ENCODE data around the gene FGD6.

The FGD6 gene

DNA sequence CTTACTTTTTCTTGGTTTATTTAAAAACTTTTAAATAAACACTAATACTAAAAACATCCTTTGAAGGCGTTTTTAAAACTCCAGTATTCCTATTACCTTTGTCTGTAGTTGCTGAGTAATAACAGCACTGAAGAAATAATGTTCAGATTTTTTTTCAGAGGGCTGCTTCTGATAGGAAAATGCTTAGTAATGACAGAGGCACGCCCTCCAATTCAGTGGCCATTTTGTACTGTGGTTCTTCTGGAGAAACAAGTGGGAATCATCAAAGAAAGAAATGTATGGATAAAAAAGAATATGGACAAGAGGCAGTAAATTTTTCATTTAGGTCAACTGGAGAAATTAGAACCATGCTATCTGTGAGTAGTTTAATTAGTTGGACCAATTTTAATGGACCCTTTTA lies 13.9 kb upstream of the FGD6 start:
- FAIRE-seq: no peak

DNA sequence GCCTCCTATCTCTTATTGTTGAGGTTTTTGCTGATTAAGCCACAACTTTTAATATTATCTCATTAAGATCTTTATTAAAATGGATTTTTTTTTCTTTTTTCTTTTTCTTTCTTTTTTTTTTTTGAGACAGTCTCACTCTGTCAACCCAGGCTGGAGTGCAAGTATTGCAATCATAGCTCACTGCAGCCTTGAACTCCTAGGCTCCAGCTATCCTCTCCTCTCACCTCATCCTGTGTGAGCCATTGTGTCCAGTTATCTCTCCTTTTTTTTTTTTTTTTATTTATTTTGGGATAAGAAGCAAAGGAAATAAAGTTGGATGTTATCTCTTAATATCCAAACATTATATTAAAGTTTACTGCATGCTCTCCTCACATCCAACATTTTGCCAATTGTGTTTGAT lies 13.0 kb upstream of the FGD6 start:
- no peak for FAIRE-seq

DNA sequence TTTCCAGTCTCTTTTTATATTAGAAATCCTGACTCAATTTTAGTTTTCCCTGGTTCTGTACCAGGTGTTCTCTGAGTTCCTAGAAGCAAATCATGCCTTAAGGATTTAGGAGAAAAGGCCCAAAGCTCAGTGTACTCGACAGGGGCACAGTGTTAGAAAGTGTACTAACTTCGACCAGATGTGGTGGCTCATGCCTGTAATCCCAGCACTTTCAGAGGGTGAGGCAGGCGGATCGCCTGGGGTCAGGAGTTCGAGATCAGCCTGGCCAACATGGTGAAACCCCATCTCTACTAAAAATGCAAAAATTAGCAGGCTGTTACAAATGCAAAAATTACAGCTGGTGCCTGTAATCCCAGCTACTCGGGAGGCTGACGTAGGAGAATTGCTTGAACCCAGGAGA lies 12.4 kb upstream of the FGD6 start:
- no peak for FAIRE-seq

DNA sequence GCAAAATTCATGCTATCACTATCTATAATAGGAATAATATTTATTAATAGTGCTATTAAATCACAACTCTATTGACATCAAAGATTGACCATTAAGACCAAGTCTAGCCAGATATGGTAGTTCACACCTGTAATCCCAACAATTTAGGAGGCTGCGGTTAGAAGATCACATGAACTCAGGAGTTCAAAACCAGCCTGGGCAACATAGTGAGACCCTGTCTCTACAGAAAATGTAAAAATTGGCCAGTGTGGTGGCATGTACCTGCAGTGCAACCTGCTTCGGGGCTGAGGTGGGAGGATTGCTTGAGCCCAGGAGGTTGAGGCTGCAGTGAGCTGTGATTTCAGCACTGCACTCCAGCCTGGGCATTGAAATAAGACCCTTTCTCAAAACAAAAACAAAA lies 11.3 kb upstream of the FGD6 start:
- no peak for FAIRE-seq

DNA sequence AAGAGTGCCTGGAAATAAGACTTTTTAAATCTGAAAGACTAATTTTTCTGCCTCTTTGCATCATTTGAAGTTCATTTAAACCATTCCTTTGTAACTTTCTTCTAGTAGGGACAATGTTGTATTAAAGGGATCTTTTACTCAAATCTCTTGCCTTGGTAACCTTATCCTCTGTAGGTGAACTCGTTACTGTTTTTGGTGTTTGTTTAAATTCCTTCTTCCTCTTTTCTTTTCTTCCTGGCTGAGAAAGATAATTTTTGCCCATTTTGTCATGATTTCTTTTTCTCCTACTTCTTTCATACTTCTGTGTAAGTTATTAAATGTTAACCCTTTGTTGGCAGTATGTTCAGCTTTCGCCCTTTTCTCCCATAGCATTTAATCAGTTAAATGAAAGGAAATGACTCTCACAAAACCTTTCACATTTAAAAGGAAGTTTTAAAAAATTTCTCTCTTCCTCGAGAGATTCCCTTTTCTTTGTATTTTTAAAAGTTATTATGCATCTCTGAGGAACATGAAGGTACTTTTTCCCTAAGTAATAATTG lies 10.6 kb upstream of the FGD6 start:
- FAIRE-seq: no peak

DNA sequence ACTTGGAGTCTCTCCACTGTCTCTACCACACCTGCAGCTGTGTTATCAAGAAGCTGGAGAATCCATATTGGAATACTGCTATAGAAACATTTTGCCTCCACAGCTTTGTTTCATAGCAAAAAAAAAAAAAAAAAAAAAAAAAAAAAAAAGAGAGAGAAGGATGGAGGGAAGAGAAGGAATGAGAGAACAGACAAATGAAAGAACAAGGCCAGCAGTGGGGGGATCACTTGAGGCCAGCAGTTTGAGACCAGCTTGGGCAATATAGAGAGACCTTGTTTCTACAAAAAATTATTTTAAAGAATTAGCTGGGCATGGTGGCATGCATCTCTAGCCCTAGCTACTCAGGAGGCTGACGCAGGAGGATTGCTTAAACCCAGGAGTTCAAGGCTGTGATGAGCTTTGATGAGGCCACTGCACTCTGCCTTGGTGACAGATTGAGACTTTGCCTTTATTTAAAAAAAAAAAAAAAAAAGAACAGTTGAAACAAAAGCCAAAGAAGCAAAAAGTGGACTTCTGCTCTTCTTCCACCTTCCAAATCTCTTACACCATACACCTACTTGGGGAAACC lies 8.5 kb upstream of the FGD6 start:
- no peak for FAIRE-seq

DNA sequence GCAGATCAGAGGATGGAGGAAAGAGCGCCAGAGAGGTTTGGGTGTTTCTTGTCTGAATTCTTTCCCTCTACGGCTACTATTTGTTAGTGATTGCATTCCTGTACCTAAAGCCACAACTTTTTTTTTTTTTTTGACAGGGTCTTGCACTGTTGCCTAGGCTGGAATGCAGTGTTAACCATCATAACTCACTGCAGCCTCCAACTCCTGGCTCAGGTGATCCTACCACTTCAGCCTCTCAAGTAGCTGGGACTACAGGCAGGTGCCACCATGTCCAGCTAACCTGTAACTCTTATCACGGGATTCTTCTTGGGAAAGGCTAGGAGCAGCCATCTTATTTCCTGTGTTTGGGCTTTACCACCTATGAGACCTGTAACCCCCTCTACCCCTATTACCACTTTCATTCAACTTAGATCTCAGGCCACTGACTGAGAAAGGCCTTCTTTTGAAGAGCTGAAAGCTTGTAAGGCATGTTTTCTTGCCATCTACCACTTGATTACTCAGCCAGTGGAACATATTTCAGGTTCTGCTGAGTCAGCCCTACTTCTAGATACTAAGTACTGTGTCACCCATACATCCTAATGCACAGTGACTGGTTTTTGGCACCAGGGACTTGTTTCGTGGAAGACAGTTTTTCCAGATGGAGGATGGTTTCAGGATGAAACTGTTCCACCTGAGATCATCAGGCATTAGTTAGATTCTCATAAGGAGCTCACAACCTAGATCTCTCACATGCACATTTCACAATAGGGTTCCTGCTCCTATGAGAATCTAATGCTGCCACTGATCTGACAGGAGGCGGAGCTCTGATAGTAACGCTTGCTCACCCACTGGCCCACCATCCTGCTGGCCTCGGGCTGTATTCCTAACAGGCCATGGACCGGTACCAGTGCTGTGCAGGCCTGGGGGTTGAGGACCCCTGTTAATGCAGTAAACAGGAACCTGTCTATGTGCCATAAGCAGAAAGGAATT lies 7.2 kb upstream of the FGD6 start:
- FAIRE-seq: no peak

DNA sequence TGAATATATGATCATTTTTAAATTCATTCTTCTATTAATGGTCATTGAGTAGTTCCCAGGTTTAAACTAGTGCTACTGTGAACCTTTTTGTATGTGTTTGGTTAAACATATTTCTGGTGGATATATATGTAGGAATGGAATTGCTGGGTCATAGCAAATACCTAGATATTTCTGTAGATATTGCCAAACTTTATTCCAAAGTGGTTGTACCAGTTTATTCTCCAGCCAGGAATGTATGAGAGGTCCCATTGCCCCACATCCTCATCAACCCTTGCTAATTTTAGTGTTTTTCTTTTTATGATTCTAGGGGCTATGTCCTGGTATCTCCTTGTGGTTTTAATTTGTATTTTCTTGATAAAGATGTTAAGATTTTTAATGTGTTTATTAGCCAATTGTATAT lies 3.5 kb upstream of the FGD6 start:
- no peak for FAIRE-seq

DNA sequence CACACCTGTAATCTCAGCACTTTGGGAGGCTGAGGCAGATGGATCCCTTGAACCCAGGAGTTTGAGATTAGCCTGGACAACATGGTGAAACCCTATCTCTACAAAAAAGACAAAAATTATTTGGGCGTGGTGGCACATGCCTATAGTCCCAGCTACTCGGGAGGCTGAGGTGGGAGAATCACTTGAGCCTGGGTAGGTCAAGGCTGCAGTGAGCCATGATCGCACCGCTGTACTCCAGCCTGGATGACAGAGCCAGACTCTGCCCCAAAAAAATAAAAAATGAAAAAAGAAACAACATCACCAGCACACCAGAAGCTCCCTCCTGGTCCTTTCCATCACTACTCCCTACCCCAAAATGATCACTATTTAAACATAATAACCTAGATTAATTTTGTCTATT lies 2.9 kb upstream of the FGD6 start:
- FAIRE-seq: no peak

DNA sequence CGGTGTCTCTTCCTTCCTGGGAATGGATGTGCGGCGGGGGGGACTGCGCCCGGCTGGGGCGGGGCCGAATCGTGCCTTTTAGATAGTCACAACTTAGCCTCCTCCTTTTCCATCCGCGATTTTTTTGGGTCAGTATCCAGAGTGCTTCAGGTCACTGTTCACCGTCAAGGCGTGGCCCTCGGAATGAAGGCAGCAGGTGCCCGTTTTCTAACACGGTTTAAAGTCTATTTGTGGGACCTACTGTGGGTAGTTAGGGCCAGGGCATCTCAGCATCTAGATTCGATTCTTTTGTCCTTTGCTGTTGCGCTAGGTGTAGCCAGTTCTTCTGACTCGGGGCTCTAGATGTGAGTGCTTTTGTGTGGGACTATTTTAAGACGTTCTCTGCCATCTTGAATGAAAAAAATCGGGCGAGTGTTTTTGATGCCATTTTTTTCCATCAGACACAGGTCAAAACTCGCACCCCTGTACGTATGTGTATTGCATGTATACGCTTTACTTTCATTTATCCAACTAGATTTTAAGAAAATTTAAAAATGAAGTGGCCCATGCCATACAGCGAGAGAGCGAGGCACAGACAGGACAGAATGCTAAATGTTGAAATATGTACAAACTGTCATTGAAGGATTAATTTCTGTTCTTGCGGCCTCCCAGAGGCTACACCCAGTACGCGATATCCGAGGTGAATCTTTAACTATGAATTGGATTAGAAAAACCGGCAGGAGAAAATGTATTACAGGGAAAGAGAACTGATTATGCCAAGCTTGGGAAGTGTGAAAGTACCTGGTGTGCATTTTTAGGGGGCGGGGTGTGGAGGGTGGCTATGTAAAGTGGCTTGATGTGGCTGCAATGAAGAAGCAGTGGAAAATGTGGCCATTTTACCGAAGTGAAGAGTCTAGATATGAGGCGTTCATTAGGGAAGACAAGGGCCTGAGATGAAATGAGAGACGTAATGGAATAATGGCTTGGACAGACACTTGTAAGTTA lies 1.2 kb upstream of the FGD6 start:
- no peak for FAIRE-seq

DNA sequence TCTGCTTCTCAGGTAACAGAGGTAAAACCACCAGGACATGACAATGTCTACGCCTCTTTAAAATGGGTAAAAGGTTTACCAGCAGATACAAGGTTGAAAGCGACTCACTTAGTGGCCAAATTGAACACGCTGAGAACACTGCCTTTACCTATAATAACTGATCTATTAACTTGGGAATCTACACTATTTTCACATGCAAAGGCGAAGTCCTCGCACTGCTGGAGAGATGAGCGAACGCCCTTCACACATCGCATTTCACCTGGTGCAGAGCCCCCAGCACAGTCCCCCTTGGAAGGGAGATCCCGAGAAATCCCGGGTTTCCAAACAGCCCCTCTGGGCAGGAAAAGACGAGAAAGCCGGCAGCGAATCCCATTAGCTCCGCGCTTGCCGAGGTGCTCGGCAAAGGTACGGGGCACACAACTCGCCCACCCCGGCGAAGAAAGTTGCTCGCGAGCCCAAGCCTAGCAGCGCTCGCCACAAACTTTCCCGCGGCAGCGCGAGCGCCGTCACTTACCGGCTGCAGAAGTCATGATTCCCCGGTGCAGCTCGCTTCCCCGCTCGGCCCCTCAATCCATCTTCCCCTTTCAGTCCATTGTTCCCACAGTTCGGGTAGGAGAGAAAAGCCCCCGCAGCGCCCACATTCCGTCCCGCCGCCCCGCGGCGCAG lies 423 bp downstream of the FGD6 start:
- no peak for FAIRE-seq

DNA sequence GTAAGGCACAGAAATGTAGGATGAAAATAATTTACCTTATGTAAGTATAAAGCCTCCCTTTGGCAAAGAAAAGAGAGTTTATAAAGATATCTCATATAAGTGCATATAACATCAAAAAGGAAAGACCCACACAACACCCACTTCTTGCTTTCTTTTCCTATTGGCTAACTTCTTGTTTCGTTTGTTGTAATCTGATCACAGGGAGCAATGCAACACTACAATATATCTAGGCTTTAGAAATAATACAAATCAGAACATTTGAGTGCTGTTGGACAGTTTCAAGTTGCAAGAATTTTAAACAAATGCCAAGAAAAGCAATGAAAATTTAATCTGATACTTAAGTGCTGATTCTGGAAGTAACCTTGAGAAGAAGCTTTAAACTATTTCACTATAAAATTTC lies 1.3 kb downstream of the FGD6 start:
- FAIRE-seq: no peak

DNA sequence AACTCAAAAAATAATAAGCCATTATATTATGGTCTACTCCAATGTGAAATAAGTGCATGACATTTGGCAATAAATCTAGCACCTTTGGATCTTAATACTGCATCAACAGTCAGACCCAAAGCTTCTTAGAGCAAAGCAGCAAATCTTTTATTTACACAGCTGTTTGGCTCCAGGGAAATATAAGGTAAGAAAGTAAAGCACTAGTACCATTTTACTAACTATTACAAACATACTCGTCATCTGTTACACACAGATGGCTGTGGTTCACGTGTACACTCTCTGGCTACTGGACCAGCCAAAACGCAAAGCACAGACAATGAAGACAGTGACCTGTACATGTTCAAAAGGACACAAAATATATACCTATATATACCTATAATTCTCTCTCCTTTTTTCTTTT lies 2.8 kb downstream of the FGD6 start:
- no peak for FAIRE-seq

DNA sequence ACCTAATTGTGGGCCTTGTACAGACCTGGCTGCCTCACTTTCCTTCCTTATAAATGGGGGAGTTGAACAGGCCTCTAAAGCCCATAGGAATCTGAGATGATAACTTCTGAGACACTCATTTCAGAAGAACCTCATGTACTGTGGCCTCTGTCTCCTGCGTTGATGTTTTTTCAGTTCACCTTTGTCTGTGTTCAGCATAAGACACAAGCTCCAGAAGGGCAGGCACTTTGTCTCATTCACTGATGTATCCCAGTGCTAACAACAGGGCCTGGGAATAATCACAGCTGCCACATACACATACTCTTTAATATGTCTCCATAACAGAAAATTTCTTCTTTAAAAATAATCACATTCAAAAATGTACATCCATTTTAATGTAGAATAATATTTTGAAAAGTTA lies 3.3 kb downstream of the FGD6 start:
- FAIRE-seq: no peak

DNA sequence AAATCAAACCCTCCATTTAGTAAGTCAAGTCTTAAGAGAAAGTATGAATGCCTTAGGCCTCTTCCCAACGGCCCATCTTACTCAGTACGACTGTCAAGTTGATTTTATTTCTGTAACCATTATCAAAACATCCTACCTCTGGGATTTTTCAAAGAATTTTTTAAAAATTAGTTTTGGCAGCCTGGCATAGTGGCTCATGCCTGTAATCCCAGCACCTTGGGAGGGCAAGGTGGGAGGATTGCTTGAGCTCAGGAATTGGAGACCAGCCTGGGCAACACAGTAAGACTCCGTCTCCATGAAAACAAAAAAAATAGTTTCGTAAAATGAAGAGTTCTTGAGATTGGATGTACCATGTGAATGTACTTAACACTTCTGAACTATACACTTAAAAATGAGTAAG lies 4.1 kb downstream of the FGD6 start:
- FAIRE-seq: no peak

DNA sequence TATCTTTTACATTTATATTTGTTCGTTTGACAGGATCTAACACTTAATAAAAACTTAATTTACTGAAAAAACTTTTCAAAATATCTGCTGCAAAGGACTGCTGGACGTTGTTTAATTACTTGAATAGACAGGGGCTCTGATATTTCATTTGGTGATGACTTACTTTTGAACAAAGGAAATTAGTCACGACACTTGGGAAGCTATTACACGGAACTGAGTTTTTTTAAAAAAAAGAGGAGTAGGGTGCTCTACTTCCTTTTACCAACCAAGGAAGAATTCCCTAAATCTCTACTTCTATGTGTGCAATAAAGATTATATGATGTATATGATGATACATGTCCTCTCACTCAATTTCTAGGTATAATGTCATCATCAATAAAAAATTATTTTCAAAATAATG lies 4.7 kb downstream of the FGD6 start:
- FAIRE-seq: no peak

DNA sequence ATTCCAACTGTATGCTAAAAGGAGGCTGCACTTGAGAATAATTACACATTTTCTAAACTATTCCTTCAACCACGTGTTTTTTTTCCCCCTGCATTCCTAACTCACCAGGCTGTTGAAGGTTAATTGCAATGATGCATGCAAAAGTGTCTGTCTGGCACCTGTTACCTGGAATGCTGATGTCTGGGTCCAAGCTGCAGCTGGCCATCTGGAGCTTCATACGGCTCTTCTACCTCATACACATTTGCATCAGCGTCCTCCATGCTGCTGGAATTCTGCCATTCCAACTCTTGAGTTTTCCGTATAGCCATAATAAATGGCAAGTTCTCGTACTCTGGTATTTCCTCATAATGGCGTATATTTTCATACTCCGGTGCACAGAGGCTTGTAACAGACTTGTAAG lies 8.6 kb downstream of the FGD6 start:
- FAIRE-seq: no peak

DNA sequence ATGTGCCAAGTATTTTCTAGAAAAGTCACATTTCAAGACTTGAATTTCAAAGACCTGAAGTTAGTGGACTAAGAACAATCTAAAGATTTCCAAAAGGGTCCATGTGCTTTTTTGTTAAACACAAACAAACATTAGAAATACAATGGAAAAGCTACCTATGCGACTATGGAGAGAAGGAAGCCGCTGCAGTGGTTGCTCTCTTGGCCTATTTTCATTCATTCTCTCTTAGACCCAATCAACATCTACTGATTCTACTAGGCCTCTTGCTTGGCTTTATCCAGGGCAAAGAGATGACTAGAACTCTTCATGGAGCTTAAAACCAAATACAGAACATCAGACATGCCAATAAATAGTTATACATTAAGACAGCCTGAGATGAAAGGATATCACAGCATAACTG lies 9.9 kb downstream of the FGD6 start:
- no peak for FAIRE-seq

DNA sequence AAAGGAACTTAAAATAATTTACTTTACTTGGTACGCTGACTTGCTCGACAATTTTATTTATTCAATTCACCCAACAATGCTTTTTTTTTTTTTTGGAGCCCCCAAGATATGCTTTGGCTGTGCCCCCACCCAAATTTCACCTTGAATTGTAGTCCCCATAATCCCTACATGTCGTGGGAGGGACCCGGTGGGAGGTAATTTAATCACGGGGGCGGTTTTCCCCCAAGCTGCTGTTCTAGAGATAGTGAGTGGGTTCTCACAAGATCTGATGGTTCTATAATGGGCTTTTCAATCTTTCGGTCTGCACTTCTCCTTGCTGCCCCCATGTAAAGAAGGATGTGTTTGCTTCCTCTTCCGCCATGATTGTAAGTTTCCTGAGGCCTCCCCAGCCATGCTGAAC lies 10.4 kb downstream of the FGD6 start:
- FAIRE-seq: no peak

DNA sequence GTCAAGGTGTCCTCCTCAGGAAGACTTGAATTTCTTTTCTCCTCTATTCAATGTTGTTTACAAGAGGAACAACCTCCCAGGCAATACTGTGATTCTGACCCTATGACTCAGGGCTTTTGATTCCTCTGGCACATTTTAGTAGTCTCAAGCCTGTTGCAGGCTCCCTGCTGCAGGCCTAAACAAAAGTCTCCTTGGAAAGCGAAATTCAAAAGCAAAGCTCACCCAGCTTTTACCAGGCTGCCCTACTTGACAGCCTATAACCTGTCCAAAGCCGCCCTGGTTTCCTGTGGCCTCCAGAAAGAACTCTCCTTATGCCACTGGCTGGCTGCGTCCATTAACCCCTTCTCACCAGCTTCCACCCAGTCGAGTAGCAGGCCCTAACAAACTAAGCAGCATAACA lies 11.6 kb downstream of the FGD6 start:
- FAIRE-seq: no peak

DNA sequence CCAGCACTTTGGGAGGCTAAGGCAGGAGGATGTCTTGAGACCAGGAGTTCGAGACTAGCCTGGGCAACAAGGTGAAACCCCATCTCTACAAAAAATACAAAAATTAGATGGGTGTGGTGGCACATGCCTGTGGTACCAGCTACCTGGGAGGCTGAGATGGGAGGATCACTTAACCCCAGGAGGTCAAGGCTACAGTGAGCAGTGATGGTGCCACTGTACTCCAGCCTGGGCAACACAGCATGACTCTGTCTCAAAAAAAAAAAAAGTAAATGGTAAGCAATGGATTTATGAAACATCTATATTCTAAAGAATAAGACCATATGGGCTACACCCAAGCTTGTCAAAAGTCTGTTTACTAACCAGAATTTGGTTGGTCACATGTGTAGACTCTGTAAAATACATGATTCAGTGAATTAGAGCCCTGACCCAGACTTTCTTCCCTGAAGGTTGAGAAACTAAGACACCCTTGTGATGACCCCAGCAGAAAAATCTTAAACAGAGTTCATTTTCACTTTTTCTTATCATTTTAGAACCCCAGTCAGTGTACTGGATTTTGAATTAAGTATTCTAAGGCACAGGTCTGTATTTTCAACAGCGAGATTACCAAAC lies 12.1 kb downstream of the FGD6 start:
- no peak for FAIRE-seq

Data from TTC549 (cell line).